Fibroblast of the aortic adventitia (primary cell): ENCODE results near the gene ST3GAL3. TPM values are rescaled to one million over a fixed set of nuclear protein-coding genes. Genes with fewer than 3 reads are reported as not detected.

ENCODE experiments used
- DNase-seq: peaks from one replicate; pipeline ENCODE4 v3.0.0-alpha.2; 2010; ENCODE audit warnings: low read depth
- H3K4me3 ChIP-seq: 2 replicates; pipeline ENCODE4 v1.5.1; 2011; ENCODE audit warnings: low read depth, mild to moderate bottlenecking, control low read depth, low read length, moderate library complexity
- total RNA-seq: library from RNA; depleted of rRNA; stranded (reverse); fragments of >200 nt; gene quantifications from 2 replicates; pipeline ENCODE4 v1.2.3, GENCODE V29; 2012; ENCODE audit warnings: low replicate concordance
- TF ChIP-seq, protein P1 (sequence below): IDR thresholded peaks from 2 replicates; pipeline ENCODE4 v1.5.1; 2011; ENCODE audit warnings: mild to moderate bottlenecking, low read length, control low read depth, inconsistent platforms; ENCODE audit not compliant: insufficient read depth

The ST3GAL3 gene
- total RNA-seq, 1 donor: 24.0 TPM

GRCh38 chr1:43747736-43748135 lies 40.4 kb downstream of the ST3GAL3 start:
- DNase-seq: no peak
- TF ChIP-seq, protein P1, sequence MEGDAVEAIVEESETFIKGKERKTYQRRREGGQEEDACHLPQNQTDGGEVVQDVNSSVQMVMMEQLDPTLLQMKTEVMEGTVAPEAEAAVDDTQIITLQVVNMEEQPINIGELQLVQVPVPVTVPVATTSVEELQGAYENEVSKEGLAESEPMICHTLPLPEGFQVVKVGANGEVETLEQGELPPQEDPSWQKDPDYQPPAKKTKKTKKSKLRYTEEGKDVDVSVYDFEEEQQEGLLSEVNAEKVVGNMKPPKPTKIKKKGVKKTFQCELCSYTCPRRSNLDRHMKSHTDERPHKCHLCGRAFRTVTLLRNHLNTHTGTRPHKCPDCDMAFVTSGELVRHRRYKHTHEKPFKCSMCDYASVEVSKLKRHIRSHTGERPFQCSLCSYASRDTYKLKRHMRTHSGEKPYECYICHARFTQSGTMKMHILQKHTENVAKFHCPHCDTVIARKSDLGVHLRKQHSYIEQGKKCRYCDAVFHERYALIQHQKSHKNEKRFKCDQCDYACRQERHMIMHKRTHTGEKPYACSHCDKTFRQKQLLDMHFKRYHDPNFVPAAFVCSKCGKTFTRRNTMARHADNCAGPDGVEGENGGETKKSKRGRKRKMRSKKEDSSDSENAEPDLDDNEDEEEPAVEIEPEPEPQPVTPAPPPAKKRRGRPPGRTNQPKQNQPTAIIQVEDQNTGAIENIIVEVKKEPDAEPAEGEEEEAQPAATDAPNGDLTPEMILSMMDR: no peak
- H3K4me3 ChIP-seq: no peak overlapping the region

DNA sequence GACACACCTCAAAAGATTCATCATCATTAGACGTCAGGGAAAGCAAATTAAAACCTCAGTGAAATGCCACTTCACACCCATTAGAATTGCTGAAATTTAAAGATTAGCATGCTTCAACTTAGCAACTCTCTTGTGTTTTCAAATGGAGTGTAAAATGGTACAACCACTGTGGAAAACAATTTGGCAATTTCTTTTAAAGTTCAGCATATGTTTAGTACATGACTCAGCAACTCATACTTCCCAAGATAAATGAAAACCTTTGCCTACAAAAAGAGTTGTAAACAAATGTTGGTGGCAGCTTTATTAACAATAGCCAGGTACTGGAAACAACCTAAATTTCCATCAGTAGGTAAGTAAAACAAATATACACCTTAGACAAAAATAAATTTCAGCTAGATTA lies 42.7 kb downstream of the ST3GAL3 start:
- TF ChIP-seq, protein P1: no peak
- H3K4me3 ChIP-seq: no peak overlapping the region
- no peak for DNase-seq

DNA sequence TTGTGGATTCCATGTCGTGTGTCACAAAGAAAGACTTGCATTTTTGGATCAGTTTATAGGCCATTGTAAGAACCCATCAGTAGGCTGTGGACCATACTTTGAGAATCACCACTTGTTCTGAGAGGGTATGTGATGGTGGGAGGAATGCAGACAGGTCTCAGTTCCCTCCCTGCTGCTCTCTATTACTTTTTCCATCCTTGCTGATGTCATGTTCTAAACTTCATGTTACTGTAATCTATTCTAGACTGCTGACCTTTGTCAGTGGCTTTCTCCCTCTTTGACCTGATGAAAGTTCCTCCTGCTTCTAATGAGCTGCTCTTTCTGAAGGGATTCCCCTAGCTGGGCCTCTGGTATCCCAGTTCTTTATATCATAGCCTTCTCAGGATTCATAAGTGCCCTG lies 46.1 kb downstream of the ST3GAL3 start:
- TF ChIP-seq, protein P1: no peak
- no peak for DNase-seq
- no peak overlapping the region for H3K4me3 ChIP-seq

DNA sequence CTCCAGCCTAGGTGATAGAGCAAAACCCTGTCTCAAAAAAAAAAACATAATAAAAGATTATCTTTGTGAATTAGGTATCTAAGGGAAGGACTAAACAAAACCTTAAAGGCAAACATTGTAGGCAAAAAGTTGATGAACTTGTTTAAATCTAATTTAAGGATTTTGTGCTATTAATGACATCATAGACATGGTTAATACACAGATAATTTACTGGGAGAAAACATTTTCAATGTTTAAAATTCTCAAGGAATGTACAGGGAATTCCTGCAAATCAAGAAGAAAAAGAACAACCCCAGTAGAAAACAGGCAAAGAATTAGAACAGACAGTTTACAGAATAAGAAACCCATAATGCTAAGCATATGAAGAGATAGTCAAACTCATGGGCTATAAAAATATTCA lies 47.6 kb downstream of the ST3GAL3 start:
- TF ChIP-seq, protein P1: no peak
- no peak for DNase-seq
- H3K4me3 ChIP-seq: no peak overlapping the region

GRCh38 chr1:43757343-43758053 lies 50.2 kb downstream of the ST3GAL3 start:
- no peak overlapping the region for H3K4me3 ChIP-seq
- TF ChIP-seq, protein P1: no peak
- DNase-seq: no peak

- H3K4me3 ChIP-seq: no peak overlapping the region
- DNase-seq: no peak
- TF ChIP-seq, protein P1: no peak
These were observed 53.5 kb downstream of the ST3GAL3 start for GRCh38 chr1:43760745-43761317.

DNA sequence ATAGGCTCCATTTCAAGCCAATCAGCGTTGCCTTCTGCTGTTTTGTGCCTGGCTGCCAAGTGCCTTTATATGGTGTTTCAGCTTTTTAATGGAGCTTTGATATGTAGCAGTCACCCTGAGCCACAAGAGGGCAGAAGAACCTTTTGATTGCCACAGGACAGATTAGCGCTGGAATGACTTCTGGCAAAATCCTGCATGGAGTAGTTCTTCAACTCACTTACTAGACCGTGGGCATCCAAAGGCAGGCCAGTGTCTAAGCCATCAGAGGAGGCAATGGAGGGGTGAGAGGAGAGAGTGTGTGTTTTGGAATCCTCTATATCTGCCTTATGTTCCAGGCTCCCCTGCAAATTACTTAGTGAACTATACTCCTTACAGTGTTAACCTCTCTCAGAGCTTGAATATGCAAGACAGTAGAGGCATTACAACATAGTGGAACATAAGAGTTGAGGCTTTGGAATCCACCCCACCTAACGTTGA lies 56.2 kb downstream of the ST3GAL3 start:
- H3K4me3 ChIP-seq: no peak overlapping the region
- TF ChIP-seq, protein P1: peak; percentile 87
- peak; percentile 95 for DNase-seq
